ENCODE measurements around the gene TJP1. TPM values are rescaled to one million over a fixed set of nuclear protein-coding genes. Genes with fewer than 3 reads are reported as not detected.
"Not testable (repeated sequence)": the region's sequence is repeated elsewhere in the genome, so short reads cannot be mapped to it uniquely, and the experiment has no call there.

TJP1 gene
- total RNA-seq, 2 experiments from 2014 or later = not detected

DNA sequence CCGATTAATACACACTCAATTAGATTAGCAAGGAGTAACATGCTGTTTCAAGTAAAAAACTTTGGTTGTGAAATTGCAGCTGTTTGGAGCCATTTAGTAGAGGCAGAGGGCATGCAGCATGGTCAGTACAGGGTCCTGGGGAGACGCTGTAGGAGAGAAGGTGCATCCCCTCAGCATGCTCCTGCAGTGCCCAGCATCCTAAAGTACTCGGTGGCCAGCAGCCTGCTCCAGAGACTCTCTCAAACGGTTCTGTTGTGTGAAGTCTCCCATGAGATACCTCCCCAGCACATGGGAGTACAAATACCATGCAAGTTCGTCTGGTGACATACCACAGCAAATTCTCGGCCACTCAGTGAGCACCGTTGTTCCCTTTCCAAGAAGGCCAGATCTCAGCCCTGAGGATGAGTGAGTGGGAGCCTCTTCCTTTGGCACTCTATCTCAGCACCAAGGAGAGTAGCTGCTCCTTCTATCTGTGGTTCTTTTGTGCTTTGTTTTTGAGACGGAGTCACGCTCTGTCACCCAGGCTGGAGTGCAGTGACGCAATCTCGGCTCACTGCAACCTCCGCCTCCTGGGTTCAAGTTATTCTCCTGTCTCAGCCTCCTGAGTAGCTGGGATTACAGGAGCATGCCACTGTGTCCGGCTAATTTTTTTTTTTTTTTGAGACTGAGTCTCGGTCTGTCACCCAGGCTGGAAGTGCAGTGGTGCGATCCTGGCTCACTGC is 72.7 kb downstream of the TJP1 start:
- H3K27ac Mint-ChIP-seq = no peak overlapping the region
- no peak overlapping the region for H3K4me3 Mint-ChIP-seq
- H3K4me1 Mint-ChIP-seq = no peaks in the 10 kb centered on the region
- ChIA-PET POLR2A (no interaction called here), CTCF (no interaction called here)
- no peaks in the 10 kb centered on the region for H3K36me3 Mint-ChIP-seq (ENCODE audit: low read depth)
- H3K27me3 Mint-ChIP-seq = peaks cover 11% of the 10 kb centered on the region
- no peak for DNase-seq
- no peaks in the 10 kb centered on the region for H3K9me3 Mint-ChIP-seq

DNA sequence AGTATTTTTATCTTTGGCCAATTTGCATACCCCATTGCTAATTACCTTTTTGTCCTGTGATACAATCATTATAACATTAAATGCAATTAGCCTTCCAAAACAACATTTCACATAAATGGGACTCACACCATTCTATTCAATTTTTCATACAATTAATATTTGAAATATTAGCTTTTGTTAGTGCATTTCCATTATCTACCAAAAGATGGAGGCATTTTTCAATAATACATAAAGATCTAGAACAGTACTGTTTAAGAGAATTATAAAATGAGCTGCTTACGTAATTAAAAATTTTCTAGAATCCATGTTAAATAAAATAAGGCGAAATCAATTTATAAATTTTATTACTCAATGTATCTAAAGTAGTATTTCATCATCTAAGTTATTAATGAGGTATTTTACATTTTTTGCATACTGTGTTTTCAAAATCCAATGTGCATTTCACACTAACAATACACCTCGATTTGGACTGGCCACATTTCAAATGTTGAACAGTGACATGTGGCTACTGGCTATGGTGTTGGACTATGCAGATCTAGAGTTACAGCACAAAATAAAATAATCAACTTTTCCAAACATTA is 74.3 kb downstream of the TJP1 start:
- no peaks in the 10 kb centered on the region for H3K9me3 Mint-ChIP-seq
- H3K27ac Mint-ChIP-seq = no peak overlapping the region
- no peak overlapping the region for H3K4me3 Mint-ChIP-seq
- H3K36me3 Mint-ChIP-seq (ENCODE audit: low read depth) = no peaks in the 10 kb centered on the region
- ChIA-PET POLR2A (no interaction called here), CTCF (no interaction called here)
- H3K27me3 Mint-ChIP-seq = peaks cover 7% of the 10 kb centered on the region
- DNase-seq = no peak
- H3K4me1 Mint-ChIP-seq = no peaks in the 10 kb centered on the region

DNA sequence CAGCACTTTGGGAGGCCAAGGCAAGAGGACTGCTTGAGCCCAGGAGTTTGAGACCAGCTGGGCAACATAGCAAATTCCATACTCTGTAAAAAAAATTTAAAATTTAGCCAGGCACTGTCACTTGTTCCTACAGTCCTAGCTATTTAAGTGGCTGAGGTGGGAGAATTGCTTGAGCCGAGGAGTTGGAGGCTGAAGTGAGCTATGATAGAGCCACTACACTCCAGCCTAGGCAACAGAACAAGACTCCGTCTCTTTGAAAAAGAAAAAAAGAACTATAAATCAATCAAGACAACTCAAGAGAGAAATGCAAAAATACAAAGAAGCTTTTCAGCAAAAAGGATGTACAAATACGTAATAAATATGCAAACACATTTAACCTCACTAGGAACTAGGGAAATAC is 78.8 kb downstream of the TJP1 start:
- Mint-ChIP-seq H3K27ac (no peak overlapping the region), H3K36me3 (ENCODE audit: low read depth) (no peaks in the 10 kb centered on the region), H3K9me3 (no peaks in the 10 kb centered on the region), H3K4me1 (no peaks in the 10 kb centered on the region), H3K4me3 (no peak overlapping the region), H3K27me3 (peaks cover 13% of the 10 kb centered on the region)
- ChIA-PET CTCF (interaction anchor here (0.6 kb wide), 1 partner anchor 136 kb away, joined by 3 read pairs; no protein-coding TSS in a partner anchor), POLR2A (no interaction called here)
- no peak for DNase-seq

DNA sequence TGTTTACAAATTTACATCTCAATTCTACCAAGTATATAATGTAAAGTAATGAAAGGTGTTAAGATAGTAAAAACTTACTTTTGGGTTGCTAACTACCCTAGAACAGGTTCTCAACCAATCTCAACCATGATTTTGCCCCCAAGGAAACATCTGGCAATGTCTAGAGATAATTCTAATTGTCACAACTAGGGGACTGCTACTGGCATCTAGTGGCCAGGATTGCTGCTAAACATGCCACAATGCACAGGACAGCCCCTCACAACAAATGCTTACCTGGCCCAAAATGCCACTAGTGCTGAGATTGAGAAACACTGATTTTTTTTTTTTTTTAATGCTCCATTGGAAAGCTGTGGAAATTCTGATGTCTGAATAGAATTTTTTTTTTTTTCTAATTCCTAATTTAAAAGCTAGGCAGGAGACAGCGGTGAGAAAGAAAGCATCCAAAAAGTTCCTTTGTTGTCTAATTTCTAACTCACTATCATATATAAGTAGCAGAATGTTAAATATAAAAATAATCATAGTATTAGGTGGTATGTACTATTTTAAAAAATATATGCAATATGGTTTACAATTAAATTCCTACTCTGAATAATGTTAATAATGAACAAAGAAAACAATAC is 81.5 kb downstream of the TJP1 start:
- Mint-ChIP-seq H3K36me3 (ENCODE audit: low read depth) (no peaks in the 10 kb centered on the region), H3K4me1 (peaks cover 9% of the 10 kb centered on the region), H3K27ac (no peak overlapping the region), H3K27me3 (peaks cover 20% of the 10 kb centered on the region), H3K4me3 (no peak overlapping the region), H3K9me3 (no peaks in the 10 kb centered on the region)
- CTCF ChIA-PET = no interaction called here
- no peak for DNase-seq
- POLR2A ChIA-PET = no interaction called here

DNA sequence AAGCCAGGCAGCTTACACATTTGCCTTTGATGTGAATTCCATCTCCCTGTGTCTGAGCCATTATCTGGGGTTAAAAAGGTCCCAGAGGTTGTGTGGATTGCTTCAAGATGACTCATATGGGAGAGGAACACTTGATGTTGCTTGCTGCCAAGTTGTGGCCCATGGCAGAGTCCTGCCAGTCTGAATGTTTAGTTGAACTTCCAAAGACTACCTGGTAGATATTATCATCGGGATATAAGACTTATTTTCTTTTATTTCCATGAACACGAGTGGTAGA is 85.6 kb downstream of the TJP1 start:
- H3K4me3 Mint-ChIP-seq = no peak overlapping the region
- H3K36me3 Mint-ChIP-seq (ENCODE audit: low read depth) = no peaks in the 10 kb centered on the region
- H3K27ac Mint-ChIP-seq = no peak overlapping the region
- no peaks in the 10 kb centered on the region for H3K9me3 Mint-ChIP-seq
- ChIA-PET CTCF (no interaction called here), POLR2A (no interaction called here)
- peaks cover 13% of the 10 kb centered on the region for H3K4me1 Mint-ChIP-seq
- H3K27me3 Mint-ChIP-seq = peaks cover 16% of the 10 kb centered on the region
- no peak for DNase-seq

DNA sequence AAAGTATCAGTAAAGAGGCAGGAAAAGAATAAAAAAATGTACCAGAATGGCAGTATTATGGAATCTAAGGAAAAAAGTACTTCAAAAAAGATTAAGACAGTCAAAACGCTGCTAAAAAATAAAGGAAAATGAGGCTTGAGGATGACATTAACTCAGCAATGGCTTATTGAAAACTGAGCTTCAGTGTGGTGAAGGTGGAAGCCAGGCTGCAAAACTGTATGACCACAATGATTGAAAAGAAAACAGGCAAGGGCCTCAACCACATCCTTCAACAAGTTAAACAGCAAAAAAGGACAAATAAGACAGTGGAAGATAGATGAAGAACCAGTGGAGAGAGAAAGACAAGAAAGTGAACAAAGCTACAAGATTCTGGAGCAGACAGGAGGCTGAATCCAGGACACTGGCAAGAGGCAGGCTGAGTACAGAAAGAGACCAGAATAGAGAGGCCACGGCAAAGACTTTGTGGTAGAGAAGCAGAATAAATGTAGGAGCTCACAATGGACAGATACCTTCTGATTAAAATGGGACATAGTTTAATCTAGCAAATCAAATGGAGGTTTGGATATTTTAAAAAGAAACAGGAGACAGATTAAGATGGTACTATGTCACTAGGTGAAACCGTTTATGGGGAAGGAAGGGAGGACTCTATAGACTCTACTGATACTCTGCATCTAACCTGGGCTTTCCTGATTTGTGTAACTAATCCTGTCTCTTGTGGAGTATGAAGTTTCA is 86.1 kb downstream of the TJP1 start:
- DNase-seq = peak; percentile 9
- Mint-ChIP-seq H3K36me3 (ENCODE audit: low read depth) (no peaks in the 10 kb centered on the region), H3K9me3 (no peaks in the 10 kb centered on the region), H3K27me3 (peaks cover 16% of the 10 kb centered on the region), H3K4me3 (no peak overlapping the region), H3K27ac (peak overlapping the region; percentile 0), H3K4me1 (peaks cover 13% of the 10 kb centered on the region)
- CTCF ChIA-PET = interaction anchor here (0.6 kb wide), 1 partner anchor 40 kb away, joined by 3 read pairs; no protein-coding TSS in a partner anchor
- POLR2A ChIA-PET = no interaction called here

DNA sequence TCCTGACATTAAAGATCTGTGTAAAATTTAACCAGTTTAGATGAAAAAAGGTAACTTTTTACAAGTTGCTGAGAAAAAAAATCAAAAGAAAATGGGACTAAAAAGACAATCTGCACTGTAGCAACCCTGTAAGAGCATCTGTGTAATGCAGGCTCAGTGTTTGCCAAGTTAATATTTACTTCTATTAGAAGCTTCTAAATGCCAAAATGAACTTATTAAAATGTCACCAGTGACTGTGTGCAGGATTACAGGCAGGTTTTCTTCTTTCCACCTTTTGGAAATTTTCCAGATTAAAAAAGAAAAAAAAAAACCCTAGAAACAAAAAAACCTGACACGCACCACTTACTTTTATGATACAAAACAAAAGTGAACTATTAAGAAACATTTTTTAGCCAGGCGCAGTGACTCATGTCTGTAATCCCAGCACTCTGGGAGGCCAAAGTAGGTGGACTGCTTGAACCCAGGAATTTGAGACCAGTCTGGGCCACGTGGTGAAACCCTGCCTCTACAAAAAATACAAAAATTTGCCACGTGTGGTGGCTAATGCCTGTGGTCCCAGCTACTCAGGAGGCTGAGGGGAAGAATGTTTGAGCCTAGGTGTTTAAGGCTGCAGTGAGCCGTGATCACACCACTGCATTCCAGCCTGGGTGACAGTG is 87.2 kb downstream of the TJP1 start:
- no peak for DNase-seq
- POLR2A ChIA-PET = no interaction called here
- H3K4me1 Mint-ChIP-seq = peaks cover 13% of the 10 kb centered on the region
- peaks cover 16% of the 10 kb centered on the region for H3K27me3 Mint-ChIP-seq
- CTCF ChIA-PET = no interaction called here
- H3K9me3 Mint-ChIP-seq = no peaks in the 10 kb centered on the region
- H3K4me3 Mint-ChIP-seq = no peak overlapping the region
- no peaks in the 10 kb centered on the region for H3K36me3 Mint-ChIP-seq (ENCODE audit: low read depth)
- no peak overlapping the region for H3K27ac Mint-ChIP-seq

DNA sequence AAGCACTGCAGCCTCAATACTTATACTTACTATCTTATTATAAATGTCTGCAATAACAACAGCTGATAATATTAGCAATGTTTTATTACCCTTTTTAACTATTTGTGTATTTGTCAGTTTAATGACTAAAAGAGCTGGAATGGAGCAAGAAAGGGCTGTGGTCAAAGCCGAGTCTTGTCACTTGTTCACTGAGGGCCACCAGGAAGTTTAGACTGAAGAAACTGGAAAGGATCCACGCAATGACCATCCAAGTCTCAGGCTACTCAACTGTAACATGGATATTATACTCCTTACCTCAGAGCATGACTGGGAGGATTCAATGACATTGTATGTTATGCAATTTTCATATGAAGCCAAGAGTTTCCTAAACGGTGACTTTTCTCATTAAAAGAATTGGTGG is 90.4 kb downstream of the TJP1 start:
- ChIA-PET CTCF (no interaction called here), POLR2A (no interaction called here)
- no peaks in the 10 kb centered on the region for H3K36me3 Mint-ChIP-seq (ENCODE audit: low read depth)
- no peaks in the 10 kb centered on the region for H3K9me3 Mint-ChIP-seq
- no peak overlapping the region for H3K4me3 Mint-ChIP-seq
- no peak overlapping the region for H3K27ac Mint-ChIP-seq
- H3K27me3 Mint-ChIP-seq = peaks cover 11% of the 10 kb centered on the region
- peaks cover 13% of the 10 kb centered on the region for H3K4me1 Mint-ChIP-seq
- DNase-seq = no peak

DNA sequence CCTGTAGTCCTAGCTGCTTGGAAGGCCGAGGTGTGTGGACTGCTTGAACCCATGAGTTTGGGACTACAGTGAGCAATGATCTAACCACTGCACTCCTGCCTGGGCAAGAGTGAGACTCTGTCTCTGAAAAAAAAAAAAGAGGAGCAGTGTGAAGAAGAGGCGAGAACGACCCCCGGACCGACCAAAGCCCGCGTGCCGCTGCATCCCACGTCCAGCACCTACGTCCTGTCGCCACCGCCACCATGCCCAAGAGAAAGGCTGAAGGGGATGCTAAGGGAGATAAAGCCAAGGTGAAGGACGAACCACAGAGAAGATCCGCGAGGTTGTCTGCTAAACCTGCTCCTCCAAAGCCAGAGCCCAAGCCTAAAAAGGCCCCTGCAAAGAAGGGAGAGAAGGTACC is 91.8 kb downstream of the TJP1 start:
- H3K36me3 Mint-ChIP-seq (ENCODE audit: low read depth); H3K4me1 Mint-ChIP-seq; DNase-seq; H3K27ac Mint-ChIP-seq; H3K9me3 Mint-ChIP-seq; POLR2A ChIA-PET; CTCF ChIA-PET; H3K4me3 Mint-ChIP-seq; H3K27me3 Mint-ChIP-seq: not testable (repeated sequence)

DNA sequence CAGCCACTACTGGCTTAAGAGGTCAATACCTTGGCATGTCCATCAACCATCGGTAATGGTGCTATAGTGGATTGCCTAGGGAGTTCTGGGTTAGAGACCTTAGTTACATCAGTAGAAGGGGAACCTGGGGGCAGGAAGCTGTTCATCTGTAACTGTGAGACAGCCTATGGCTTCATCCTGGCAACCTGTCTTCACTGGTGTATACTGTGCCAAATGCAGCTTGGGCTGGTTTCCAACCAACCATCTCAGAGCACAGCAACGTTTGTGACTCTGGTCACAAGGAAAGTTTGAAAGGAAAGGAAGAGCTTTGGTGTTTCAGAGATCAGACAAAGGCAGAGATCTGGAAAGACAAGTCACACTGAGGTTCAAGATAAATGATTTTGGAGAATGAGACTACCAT is 93.8 kb downstream of the TJP1 start:
- H3K27ac Mint-ChIP-seq = no peak overlapping the region
- H3K4me1 Mint-ChIP-seq = no peaks in the 10 kb centered on the region
- H3K9me3 Mint-ChIP-seq = no peaks in the 10 kb centered on the region
- POLR2A ChIA-PET = no interaction called here
- H3K36me3 Mint-ChIP-seq (ENCODE audit: low read depth) = no peaks in the 10 kb centered on the region
- no peak for DNase-seq
- CTCF ChIA-PET = no interaction called here
- H3K27me3 Mint-ChIP-seq = peaks cover 12% of the 10 kb centered on the region
- no peak overlapping the region for H3K4me3 Mint-ChIP-seq

DNA sequence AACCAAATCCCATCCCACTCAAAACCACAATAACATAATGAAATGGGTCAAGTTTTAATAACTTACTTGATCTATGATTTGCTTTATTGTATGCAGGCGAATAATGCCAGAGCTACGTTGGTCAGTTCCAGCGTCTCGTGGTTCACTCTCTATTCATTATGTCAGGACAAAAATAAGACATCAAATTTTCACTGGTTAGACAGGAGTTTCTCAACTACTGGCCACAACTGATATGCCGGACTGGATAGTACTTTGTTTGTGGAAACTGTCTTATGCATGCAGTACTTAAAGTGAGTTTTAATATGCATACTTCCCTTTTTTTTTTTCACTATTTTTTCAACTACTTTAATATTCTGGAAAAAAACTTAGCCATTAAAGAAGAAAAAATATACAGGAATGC is 94.4 kb downstream of the TJP1 start:
- H3K4me1 Mint-ChIP-seq = no peaks in the 10 kb centered on the region
- no peaks in the 10 kb centered on the region for H3K36me3 Mint-ChIP-seq (ENCODE audit: low read depth)
- peaks cover 10% of the 10 kb centered on the region for H3K27me3 Mint-ChIP-seq
- ChIA-PET POLR2A (no interaction called here), CTCF (no interaction called here)
- H3K4me3 Mint-ChIP-seq = no peak overlapping the region
- no peak overlapping the region for H3K27ac Mint-ChIP-seq
- H3K9me3 Mint-ChIP-seq = peaks cover 3% of the 10 kb centered on the region
- no peak for DNase-seq

DNA sequence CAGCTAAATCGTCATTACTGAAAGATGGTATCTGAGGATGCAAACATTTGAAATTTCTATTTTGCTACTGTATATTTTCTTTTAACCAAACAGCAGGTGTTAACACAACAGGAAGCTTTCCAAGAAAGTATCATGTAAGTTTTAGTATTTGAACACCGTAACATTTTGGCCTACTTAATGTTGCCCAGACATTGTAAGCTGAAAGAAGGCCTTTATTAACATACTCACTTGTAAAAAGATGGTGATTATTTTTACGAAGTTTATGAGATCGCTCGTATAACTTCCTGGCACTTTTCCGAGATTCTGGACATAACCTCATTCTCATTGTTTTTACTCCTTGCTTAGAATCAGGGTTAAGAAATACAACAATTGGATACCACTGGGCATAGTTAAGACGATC is 95.7 kb downstream of the TJP1 start:
- H3K27ac Mint-ChIP-seq = no peak overlapping the region
- CTCF ChIA-PET = no interaction called here
- POLR2A ChIA-PET = no interaction called here
- no peak overlapping the region for H3K4me3 Mint-ChIP-seq
- DNase-seq = no peak
- no peaks in the 10 kb centered on the region for H3K36me3 Mint-ChIP-seq (ENCODE audit: low read depth)
- peaks cover 11% of the 10 kb centered on the region for H3K27me3 Mint-ChIP-seq
- H3K4me1 Mint-ChIP-seq = no peaks in the 10 kb centered on the region
- peaks cover 10% of the 10 kb centered on the region for H3K9me3 Mint-ChIP-seq

DNA sequence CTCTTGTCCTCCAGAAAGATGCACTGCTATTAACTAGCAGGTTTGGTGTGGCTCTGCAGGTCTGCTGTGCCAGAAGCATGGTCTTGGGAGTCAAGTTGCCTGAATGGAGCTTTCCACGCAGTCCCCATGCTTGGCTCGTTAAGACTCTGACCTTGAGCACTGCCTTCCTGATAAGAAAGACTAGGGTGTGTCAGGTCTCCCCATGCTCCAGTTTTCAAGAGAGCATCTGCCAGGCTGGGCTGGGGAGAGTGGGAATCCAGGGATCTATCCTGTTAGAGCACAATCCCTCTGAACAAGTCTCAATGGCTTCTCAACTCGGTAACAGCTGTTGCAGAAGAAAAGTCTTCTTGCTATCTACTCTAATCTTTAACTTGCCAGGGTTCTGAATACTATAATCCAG is 98.2 kb downstream of the TJP1 start:
- peaks cover 12% of the 10 kb centered on the region for H3K9me3 Mint-ChIP-seq
- CTCF ChIA-PET = no interaction called here
- peaks cover 12% of the 10 kb centered on the region for H3K27me3 Mint-ChIP-seq
- DNase-seq = no peak
- H3K4me3 Mint-ChIP-seq = no peak overlapping the region
- H3K36me3 Mint-ChIP-seq (ENCODE audit: low read depth) = no peaks in the 10 kb centered on the region
- POLR2A ChIA-PET = no interaction called here
- H3K4me1 Mint-ChIP-seq = no peaks in the 10 kb centered on the region
- H3K27ac Mint-ChIP-seq = no peak overlapping the region
